HG03571 (cell line): ENCODE results near the gene PTPRM.

Source experiments
- ATAC-seq: cut with Tn5 transposase; IDR thresholded peaks from one replicate; pipeline ENCODE4 v1.9.1; 2021; ENCODE audit not compliant: unreplicated experiment

Gene PTPRM

DNA sequence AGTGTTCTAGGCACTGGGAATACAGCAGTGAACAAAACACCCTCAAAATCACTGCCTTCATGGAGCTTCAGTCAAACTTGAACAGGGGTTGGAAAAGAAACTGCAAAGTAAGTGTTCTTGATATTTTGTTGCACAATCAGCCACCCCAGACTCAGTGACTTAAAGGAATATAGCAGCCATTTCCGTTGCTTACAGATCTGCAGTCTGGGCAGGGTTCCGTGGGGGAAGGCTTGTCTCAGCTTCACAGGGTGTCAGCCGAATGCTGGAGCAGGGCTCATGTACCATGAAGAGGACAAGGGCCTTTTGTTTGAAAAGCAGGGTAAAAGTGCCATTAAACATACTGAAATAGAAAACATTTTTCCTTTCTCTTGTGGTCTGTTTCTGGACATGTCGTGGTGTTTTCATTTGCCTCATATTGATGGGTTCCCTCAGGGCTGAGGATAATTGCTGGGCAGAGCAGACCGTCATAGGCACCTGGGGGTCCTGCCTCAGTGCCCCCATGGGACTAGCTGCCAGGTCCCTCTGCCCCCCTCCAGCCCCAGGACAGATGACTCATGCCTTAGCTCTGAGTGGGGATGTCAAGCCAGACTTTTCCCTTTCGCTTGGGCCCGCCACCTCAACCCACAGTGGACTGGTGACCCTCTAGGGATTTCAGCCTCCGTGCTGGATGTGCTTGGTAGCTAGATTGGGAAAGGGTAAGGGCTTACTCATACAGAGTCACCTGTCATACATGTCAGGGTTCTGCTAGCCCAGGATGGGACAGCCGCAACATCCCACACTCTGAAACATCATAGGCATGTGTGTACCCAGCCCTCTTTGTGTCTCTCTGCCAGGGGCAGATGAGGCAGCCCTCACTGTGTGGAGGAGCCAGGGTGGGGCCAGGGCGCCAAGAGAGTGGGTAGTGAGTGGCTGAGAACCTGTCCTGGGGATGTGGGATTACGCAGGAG, 96.5 kb downstream of the PTPRM start:
- no peak for ATAC-seq

DNA sequence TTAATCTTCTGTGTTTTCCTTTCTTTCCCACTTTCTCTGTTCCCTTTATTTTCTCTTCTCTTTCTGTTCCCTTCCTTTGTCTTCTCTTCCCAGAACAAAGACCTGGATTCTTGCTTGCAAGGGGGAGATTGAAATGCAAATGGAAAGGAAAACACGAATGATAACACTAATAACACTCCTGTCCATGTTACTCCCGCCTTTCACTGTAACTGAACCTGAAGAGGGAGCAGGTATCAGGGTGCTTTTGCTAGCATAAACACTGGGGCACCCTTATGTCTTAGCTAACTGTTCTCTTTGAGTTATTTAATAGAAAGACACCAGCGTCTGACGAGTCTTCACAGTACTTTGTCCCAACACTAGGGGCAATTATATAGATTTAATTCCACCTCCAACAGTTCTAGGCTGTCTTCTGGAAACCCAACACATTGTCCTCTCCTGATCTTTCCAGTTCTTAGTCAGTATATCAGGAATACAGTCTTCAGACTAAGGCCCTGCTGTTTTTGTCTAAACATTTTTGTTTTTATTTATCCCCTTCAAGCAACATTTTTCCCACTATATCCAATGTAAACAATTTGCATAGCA, 99.2 kb downstream of the PTPRM start:
- no peak for ATAC-seq

DNA sequence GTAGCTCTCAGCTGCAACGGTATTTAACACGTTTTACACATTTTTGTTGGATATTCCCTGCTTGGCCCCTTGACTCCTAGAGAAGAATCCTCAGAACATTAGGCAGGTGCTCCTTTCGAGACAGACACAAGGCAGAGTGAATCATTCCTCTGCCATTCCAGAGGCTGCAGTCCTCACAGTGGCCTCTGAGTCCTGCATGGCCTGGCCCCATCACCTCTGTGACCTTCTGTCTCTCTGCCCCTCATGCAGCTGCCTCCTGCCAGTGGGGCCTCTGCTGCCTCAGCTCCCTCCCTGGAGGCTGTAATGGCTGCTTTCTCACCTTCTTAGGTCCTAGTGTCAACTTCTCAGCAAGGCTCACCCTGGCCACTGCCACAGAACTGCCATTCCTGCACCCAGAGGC, 101.3 kb downstream of the PTPRM start:
- ATAC-seq, result no peak

DNA sequence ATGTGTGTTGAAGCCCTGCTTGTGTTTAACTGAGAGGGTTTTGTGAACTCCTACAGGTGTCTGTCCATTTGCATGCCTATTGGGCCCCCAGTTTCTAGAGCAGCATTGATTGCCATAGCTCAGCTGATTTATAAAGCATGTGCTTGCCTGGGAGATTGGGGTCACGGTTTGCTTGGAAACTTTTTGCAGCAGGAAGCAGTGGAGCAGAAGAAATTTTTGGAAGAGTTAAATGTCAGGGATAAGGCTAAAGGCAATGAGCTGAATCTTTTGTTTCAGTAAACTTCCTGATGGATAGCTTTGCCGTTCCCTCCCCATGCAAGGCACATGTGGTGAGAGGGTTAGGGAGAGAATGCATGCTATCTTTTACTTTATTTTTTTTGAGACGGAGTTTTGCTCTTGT, 102.2 kb downstream of the PTPRM start:
- no peak for ATAC-seq

DNA sequence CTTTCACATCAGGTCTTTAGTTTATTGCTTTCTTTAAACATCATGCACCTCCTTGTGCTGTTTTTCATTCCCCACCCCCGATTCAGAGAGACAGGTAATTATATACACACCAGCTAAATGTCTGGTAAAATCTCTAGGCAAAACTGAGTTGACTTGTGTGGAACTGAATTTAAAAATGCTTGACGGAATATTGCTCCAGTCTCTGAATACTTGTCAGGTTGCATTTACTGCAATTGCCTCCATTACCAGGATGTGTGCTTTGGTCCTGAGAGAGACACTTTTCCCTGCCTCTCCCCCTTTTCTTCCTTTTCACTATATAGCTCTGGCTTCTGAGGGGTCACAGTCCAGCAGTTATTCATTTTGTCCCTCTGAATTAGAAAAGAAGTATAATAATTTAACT, 104.0 kb downstream of the PTPRM start:
- no peak for ATAC-seq

DNA sequence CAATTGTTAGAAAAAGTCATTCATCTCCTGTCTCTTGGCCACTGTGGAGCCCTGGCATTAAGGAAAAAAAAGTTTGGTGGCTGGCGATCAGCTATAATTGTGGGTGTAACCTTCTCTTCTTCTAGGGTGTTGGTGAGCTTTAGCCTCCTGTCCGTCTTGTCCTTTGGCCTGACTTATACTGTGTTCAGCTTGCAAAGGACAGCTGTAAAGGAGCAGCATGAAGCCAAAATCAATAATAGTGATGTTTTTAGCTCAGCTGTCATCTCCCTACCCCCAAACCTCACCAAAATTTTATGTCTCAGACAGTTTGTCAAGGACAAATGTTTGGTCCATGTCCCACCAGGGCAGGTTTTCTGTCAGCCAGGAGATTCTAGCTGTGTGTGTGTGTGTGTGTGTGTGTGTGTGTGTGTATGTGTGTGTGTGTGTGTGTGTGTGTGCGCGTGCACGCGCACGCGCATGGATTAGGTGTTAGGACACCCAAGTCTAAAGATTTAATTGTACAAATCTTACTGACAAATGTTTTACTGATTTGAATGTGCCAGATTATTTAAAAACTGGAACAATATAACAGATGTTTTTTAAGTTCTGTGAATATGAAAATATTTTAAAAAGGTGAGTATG, 109.2 kb downstream of the PTPRM start:
- ATAC-seq, result no peak

DNA sequence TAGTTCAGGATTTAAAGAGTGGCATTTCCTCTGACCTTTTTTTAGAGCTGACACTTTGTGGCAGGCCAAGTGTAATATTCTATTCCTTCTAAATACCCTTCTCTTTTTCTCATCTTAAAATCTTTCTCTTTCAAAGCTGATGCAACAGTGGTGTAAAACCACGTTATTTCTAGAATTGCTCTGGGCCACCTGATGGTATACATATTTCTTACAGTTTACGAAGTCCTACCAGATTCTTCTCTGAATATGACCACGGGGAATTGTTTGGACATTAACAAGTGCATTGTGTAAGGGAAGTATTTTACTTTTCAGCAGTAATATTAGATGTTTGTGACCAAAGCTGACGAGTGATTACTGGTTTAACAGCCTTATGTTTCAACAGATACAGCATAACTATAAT, 109.9 kb downstream of the PTPRM start:
- no peak for ATAC-seq

DNA sequence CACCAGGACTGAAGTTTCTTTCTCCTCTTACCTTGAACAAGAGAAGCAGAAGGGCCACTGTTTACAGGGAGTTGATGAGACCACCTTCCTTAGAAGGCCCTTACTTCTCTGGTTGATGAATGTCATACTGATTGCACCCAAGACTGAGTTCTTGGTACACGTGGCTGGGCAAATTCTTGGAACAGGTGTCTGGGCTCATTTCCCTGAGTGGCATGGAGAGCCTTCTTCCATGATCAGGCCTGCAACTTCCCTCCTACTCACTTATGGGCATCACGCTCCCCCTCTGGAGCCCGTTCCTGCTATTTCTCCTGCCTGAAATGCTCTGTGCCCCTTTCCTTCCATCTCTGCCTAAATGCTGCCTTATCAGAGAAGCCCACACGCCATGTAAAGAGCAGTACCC, 110.3 kb downstream of the PTPRM start:
- no peak for ATAC-seq

DNA sequence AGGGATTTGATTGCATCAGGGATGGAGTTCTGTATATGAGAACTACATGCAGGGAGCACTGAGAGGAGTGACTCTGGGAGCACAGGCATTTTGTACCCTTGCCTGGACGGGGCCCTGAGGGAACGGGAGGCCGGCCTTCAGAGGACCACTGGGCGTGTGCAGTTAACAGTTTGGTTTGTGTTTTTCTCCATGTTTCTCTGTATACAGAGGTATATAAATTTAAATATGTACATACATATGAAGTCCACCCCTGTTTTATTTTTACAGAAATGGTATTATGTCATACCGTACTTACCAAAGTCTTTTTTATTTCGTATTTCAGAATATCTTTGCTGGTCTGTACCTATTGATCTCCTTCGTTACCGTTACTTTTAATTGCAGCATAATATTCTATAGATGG, 111.3 kb downstream of the PTPRM start:
- no peak for ATAC-seq

DNA sequence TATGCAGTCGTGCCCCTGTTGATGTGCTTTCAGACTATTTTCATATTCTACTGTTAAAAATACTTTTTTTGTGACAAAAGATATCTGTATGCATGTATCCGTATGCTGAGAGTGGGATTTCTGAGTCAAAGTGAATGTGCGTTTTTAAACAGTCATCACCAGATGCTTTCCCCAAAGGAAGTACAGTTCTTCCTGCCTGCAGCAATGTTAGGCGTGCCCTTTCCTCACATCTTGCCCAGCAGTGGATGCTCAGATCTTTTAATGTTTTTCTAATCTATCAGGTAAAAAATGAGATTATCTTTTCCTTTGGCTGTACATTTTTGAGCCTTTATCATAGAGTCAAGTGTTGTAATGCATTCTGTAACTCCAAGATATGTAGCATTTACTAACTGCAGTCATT, 111.7 kb downstream of the PTPRM start:
- no peak for ATAC-seq

DNA sequence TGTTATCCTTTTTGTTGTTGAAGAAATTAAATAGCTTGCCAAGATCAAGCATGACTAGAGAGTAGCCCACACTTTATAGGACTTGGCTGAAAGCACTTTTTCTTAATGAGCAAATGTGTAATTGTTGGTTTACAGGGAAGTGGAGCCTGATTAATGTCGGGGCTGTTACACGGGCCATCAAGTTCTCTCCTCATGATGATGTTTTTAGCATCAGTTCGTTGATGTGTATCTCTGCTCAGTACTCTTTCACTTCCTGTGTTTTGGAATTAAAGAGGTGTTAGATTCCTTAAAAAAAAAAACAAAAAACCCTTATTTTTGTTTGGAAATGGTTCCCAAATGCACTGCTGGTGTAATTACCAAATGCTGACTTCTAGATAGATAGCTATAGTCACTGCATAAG, 114.2 kb downstream of the PTPRM start:
- ATAC-seq, result no peak

DNA sequence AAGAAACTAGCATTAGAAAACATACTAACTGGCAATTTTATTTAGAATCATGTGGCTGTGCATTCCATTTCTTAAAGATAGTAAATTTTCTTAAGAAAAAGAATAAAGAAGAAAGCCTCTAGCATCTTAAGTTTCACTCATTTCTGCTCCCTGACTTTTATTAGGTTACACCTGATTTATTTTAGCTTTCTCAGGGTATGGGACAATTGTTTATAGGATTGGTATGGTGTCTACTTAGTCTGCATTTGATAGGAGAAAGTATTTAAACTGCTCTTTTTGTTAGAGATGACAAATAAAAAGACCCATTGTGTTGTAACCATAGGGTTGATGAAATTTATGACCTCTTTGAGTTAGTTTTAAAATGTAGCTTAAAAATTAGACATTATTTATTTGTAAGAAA, 115.2 kb downstream of the PTPRM start:
- no peak for ATAC-seq

DNA sequence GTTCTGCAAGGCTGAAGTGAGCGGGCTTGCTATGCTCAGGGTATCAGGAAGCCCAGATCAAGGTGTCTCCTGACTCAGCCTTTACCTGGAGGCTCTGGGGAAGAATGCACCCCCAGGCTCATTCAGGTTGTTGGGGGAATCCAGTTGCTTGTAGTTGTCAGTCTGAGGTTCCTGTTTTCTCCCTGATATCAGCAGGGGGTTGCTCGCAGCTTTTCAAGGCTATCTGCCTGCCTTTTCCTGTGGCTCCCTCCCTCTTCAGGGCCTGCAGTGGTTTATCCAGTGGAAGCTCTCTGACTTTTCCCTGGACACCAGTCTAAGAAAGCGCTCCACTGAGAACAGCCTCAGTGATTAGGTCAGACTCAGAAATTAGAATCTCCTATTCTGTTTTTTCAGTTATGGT, 116.6 kb downstream of the PTPRM start:
- ATAC-seq, result no peak

DNA sequence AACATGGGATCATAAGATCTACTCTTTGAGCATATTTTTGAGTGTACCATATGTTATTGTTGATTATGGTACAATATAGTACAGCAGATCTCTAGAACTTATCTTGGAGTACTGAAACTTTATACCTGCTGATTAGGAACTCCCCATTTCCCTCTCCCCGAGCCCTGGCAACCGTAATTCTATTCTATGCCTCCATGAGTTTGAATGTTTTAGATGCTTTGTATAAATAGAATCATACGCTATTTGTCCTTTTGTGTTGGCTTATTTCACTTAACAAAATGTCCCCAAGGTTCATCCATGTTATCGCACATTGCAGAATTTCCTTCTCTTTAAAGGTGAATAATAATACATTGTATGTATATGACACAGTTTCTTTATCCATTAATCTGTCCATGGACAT, 117.2 kb downstream of the PTPRM start:
- ATAC-seq, result no peak

DNA sequence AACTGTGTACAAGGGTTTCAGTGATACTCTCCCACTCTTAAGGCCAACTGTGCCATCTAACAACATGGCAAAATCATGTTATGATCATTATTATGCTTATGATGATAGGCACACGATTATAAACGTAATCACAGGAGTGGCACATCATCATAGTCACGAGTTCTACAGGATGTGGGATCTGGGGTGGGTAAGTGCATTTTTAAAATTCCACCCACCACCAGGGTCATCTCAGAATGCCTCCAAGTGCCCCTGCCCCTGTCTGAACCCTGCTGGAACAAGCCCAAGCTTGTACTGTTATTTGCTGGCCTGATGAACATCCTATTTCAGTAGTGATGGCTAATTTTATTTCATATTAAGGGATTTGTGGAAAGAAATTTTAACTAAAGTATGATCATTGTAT, 117.8 kb downstream of the PTPRM start:
- ATAC-seq, result no peak

DNA sequence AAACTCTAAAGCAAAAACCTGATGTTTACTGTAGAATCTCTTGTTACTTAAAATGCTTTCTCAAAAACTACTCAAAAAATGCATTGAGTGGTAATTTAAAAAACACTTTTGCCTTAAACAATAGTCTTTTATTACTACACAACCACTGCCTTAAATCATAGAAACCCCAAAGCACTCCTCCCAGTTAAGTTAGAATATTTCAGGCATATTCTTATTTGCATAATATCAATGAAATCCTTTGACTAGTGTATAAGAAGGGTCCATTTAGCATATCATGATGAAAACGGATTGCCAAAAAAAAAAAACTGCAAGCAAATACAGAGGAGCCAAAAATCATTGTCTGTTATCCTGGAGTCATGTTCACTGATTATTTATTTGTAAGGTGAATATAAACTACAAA, 119.2 kb downstream of the PTPRM start:
- no peak for ATAC-seq

DNA sequence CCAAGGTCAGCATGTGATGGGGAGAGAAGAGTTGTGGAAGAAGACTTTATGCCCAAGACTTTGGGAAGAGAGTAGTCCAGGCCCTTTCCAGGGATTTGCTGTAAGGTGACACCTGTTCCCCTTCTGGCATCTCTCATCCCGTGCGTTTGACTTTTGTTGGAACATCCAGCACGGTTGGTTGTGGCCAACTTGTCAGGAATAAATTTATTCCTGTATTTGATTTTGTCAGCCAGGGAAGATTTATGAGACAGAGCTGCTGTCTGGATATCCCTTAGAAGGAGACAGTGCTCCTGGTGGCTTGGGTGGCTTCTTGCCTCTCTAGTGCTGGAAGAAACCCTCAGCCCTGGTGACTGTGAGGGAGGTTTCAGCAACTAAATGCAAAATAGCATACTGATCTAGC, 121.5 kb downstream of the PTPRM start:
- no peak for ATAC-seq

DNA sequence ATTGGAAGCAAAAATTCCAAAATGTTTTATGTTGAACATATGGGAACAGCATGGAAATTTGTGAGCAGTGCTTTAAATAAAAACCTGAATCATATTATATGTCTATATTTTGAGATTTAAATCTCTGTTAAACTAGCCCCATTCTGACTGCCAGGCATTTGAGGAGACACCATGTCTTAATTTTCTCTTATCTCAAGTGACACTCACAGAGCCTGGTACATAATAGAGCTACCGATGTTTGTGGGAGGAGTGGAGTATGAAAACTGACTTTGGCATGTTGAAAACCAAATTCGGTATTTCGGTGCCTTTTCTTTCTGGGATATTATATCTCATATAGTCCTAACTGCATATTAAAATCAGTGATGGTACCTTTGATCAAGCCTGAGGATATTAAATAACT, 124.1 kb downstream of the PTPRM start:
- ATAC-seq, result no peak

DNA sequence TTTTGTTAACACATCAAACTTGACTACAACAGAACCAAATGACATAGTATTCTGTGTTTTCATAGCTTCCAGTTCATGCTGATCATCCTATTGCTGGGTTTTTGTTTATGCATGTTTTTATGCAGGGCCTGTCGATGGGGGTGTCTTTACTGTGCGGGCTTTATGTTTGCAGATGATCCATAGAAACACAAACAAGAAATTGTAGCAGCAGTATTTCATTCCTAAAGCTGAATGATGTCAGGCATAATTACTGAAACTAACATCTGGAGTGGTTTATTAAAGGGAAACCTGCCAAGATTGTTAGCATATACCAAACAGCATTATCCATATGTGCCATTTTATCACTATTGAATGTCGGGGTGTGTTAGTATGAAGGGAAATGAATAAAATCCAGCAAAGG, 129.7 kb downstream of the PTPRM start:
- ATAC-seq, result no peak

DNA sequence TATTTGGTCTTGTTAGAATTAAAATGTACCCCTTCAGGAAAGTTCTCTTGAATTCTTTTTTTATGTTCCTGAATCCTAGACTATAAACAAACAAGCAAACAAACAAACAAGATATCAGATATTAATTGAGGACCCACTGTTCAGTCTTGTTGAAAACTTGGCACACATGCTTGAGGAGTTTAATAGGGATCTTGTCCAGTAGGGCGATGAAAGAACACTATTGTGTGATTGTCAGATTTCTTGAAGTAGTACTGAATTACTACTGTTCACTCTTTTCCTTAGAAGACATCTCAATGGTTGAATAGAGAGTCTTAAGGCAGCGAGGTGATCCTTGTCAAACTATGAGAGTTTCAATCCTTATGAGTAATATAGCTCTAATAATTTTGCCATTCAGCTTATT, 130.2 kb downstream of the PTPRM start:
- ATAC-seq, result no peak

DNA sequence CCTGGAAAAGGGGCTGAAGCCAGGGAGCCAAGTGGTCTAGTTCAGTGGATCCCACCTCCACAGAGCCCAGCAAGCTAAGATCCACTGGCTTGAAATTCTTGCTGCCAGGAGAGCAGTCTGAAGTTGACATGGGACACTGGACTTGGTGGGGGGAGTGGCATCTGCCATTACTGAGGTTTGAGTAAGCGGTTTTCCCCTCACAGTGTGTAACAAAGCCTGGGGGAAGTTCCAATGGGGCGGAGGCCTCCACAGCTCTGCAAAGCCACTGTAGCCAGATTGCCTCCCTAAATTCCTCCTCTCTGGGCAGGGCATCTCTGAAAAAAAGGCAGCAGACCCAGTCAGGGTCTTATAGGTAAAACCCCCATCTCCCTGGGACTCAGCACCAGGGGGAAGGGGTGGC, 144.4 kb downstream of the PTPRM start:
- ATAC-seq, result no peak

DNA sequence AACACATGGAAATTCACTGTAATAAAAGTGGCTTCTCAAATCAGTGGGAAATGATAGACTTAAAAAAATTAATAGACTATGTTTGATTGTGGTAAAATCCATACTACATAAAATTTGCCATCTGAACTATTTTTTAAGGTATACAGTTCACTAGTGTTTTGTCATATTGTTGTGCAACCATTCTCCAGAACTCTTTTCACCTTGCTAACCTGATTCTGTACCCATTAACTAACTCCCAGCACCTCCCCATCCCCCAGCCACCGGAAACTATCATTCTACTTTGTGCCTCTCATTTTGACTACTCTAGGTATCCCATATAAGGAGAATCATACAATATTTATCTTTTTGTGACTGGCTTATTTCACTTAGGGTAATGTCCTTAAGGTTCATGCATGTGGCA, 153.3 kb downstream of the PTPRM start:
- no peak for ATAC-seq
